GM19455 (cell line): ENCODE data around the gene RNF207.

Experiments used
- ATAC-seq: cut with Tn5 transposase; IDR thresholded peaks from one replicate; pipeline ENCODE4 v1.9.1; 2021; ENCODE audit not compliant: unreplicated experiment

The RNF207 gene

DNA sequence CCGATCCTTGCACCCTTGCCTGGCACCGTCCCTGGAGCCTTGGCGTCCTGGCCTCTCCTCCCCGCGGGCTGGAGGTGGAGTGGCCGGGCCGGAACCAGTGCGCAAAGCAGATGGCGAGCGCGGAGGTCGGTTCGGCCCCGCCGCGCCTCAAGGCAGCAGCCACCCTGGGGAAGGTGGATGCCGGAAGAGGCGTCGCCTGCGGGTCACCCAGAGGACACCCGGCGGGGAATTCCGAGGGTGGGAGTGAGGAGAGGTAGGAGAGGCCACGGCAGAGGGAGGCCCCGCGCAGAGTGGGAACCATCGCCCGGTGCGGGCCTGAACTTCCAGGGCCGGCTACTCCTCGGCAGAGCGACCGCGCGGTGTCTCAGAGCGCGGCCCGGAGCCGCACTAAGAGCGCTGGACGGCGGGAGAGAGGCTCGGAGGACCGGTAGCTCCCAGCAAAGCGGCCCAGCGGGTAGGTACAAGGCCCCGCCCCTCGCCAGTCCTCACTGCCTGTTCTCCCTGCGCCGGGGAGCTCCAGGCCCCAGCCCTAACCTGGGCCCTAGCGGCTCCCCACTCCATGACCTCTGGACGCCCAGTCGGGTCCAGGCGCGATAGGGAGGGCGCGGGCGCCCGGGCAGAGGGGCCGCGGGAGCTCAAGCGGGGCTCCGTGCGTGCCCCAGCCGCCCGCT lies at the start of gene RNF207:
Gene RNF207, plus strand, starts transcription at position 271 of the 671 bp plus-strand sequence. CDS start 417 bp downstream, outside the sequence.
- no peak for ATAC-seq

- ATAC-seq, result no peak
Measured at GRCh38 chr1:6157132-6157527, 48.8 kb upstream of the RNF207 start.

GRCh38 chr1:6157528-6158174 lies 48.3 kb upstream of the RNF207 start:
- ATAC-seq, result no peak

DNA sequence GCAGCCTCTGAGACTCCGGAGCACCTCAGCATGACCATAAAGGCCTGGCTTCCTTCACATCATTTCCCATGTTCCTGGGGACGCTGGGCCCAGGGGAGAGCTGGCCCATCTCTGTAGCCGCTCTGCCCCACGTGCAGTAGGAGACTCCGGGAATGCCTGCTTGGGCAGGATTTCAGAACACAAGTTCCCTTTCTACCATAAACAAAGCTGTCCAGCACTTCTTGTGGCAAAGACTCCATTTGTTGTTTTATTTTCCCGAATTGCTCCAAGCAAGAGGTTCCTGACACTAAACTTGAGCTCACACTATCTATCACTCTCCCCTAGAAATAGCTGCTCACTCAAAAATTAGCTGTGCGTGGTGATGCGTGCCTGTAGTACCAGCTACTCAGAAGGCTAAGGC lies 47.7 kb upstream of the RNF207 start:
- ATAC-seq, result no peak

- no peak for ATAC-seq
Measured at GRCh38 chr1:6162341-6162740, 43.6 kb upstream of the RNF207 start.

- no peak for ATAC-seq
Measured at GRCh38 chr1:6162773-6163172, 43.1 kb upstream of the RNF207 start.

DNA sequence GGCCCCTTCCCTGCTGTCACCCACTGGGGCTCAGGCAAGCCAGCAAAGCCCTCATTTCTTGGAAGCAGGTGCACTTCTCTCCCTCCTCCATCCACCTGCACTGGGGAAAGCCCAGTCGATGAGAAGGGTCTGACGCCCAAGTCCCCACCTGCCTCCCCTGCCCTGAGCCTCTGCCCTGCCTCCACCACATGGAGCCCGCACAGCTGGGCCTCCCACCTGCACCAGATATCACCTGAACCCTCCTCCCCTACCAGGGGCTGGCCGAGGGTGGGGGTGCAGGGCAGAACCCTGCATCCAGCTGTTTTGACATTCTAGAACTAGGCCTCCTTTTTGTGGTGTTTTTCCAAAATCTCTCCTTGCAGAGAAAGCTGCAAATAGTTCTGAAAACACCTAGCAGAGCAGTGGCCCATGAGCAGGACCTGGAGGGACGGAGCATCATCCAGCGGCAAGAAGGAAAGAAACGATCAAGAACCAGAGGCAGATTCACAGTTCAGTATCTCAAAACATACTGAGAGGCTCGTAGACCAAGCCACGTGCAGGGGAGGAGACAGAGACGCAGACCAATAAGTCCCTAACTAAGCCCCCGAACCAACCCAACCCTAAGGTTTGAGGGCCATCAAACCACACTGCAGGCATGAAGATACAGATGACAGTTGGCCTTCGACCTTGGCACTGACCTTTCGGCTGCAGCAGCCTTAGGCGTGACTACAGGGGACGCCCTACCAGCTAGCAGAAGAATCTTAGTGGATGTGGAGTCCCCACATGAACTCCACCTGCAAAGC lies 42.5 kb upstream of the RNF207 start:
- no peak for ATAC-seq

DNA sequence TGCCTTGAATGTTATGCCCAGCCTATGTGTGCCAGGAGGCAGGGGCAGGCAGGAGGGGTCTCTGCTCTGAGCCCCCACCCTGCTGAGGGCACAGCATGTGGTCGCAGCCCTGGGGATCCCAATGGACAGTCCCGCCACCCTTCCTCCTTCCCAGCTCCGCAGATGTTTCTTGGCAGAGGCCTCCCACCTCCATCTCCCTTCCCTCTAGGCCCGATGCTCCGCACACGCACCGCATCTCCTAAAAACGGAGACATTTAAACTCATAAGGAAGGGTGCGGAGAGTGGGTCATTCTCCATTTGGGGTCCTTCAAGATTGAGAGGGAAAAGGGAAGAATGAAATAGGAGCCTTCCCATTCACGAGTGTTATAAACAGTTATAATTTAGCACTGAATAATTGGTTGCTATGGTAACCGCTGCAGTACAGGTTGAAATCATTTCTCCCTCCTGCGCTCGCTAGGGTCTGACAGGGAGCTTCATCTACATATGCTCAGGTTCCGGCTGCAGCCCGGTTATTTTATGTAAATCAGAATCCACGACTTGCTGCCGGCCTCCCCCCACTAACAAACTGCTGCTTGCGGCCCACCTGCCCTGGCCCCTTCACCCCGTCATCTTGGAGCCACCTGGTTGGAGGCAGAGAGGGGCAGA lies 41.8 kb upstream of the RNF207 start:
- ATAC-seq, result no peak

- no peak for ATAC-seq
Measured at GRCh38 chr1:6165027-6165426, 40.9 kb upstream of the RNF207 start.

DNA sequence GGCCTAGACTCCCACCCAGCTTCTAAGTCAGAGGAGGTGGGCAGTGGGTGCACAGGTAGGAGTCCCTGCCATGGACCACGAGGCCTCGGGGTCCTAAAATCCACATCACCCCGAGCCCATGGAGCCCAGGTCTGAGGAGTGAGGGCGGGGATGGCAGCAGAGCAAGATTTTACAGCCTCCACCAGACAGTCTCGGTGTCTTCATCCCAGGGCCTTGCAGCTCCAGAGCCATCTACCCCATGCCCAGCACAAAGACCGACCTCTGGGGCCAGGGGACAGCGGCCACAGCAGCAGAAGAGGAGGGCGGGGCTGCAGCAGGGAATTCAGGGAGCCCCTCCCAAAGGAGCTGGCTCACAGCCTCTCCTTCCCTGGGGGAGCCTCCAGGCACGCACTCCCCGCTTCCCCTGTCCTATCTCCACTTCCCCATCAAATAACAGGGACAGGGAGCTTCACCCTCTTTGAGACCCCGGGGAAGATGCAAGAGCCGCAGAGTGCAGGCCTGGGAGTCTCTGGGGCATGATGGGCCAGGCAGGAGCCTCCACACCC lies 40.4 kb upstream of the RNF207 start:
- no peak for ATAC-seq

- no peak for ATAC-seq
Measured at GRCh38 chr1:6166221-6166620, 39.7 kb upstream of the RNF207 start.

- ATAC-seq, result no peak
Measured at GRCh38 chr1:6166655-6167390, 39.1 kb upstream of the RNF207 start.

- ATAC-seq, result no peak
Measured at GRCh38 chr1:6167391-6168303, 38.3 kb upstream of the RNF207 start.

- no peak for ATAC-seq
Measured at GRCh38 chr1:6168947-6169586, 36.9 kb upstream of the RNF207 start.

DNA sequence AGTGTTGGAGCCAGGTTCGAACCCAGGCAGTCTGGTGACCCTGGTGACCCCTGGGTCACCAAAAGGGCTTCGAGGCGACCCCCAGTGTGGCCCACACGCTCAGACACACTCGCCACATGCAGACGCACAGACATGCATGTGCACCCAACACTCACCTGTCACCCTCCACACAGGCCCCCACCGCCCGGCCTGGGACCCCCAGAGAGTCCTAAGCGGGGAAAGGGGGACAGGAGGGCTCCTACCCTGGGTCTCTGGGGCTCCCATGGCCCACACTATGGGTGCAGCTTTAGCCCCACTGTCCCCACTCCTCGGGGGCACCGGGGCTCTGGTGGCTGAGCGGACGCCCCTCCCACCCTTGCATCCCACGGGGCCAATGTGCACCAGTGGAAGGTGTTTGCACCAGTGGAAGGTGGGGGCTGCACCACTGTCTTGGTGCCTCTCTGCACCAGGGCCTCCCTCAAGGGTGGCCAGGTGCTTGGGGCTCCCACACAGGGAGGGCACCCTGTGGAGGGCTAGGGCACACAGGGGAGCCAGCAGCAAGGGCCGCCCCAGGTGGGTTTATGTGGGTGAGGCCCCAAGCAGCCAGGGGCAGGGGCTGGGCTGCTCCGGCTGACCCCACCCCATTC lies 35.7 kb upstream of the RNF207 start:
- no peak for ATAC-seq

GRCh38 chr1:6170742-6171201 lies 35.1 kb upstream of the RNF207 start:
- no peak for ATAC-seq

GRCh38 chr1:6171548-6172124 lies 34.3 kb upstream of the RNF207 start:
- ATAC-seq, result no peak

- ATAC-seq, result no peak
Measured at GRCh38 chr1:6172549-6172948, 33.4 kb upstream of the RNF207 start.
